OCI-LY3 (cell line): ENCODE data around the gene GRM2.

Experiments
- H2AFZ ChIP-seq: fragments of 200-600, 300-600 bp; shearing (Covaris generic); 2 replicates; pipeline ENCODE4 v1.6.0; 2014; ENCODE audit warnings: antibody characterized with exemption, low read depth, low read length
- H3K27ac ChIP-seq: fragments of 200-600, 300-600 bp; sonication (generic); 2 replicates; pipeline ENCODE4 v1.5.1; 2014; ENCODE audit warnings: mild to moderate bottlenecking, low read length, moderate library complexity, mixed read lengths
- H3K27me3 ChIP-seq: fragments of 200-600, 300-600 bp; sonication (generic); 2 replicates; pipeline ENCODE4 v1.6.1; 2014; ENCODE audit warnings: low read depth, low read length, mixed read lengths
- H3K36me3 ChIP-seq: fragments of 200-600, 300-600 bp; sonication (generic); replicated peaks from 2 replicates; pipeline ENCODE3; 2014; ENCODE audit warnings: low read depth, low read length, mixed read lengths
- H3K4me1 ChIP-seq: fragments of 300-600, 200-600 bp; sonication (generic); 2 replicates; pipeline ENCODE4 v1.6.1; 2014; ENCODE audit warnings: low read length, mixed read lengths
- H3K4me2 ChIP-seq: fragments of 200-600, 300-600 bp; sonication (generic); 2 replicates; pipeline ENCODE4 v1.6.1; 2014; ENCODE audit warnings: low read length, mixed read lengths
- H3K4me3 ChIP-seq: fragments of 300-600, 200-600 bp; sonication (generic); 2 replicates; pipeline ENCODE4 v1.5.1; 2014; ENCODE audit warnings: antibody characterized with exemption, mild to moderate bottlenecking, low read length, moderate library complexity
- H3K79me2 ChIP-seq: fragments of 300-600, 200-600 bp; shearing (Covaris generic); 2 replicates; pipeline ENCODE4 v1.6.1; 2014; ENCODE audit warnings: mild to moderate bottlenecking, low read length, mixed read lengths
- H3K9ac ChIP-seq: fragments of 300-600, 200-600 bp; shearing (Covaris generic); 2 replicates; pipeline ENCODE4 v1.6.0; 2014; ENCODE audit warnings: mild to moderate bottlenecking, low read length, moderate library complexity
- H3K9me3 ChIP-seq: fragments of 200-600, 300-600 bp; shearing (Covaris generic); 2 replicates; pipeline ENCODE4 v1.6.1; 2014; ENCODE audit warnings: low read length, mixed read lengths; ENCODE audit not compliant: insufficient read depth
- H4K20me1 ChIP-seq: fragments of 200-600, 300-600 bp; sonication (generic); 2 replicates; pipeline ENCODE4 v1.6.1; 2016; ENCODE audit warnings: low read length, mixed read lengths; ENCODE audit not compliant: insufficient read depth
- EZH2phosphoT487 ChIP-seq: fragments of 200-600 bp; shearing (Covaris generic); IDR thresholded peaks from 2 replicates; pipeline ENCODE4 v1.6.1; 2018; ENCODE audit warnings: antibody characterized with exemption, mixed run types, low read depth
- TF ChIP-seq, protein P1 (sequence below): fragments of 200-600, 300-600 bp; sonication (generic); IDR thresholded peaks from 2 replicates; pipeline ENCODE4 v1.5.1; 2014; ENCODE audit warnings: antibody characterized with exemption, low read length, low read depth

GRM2 gene

DNA sequence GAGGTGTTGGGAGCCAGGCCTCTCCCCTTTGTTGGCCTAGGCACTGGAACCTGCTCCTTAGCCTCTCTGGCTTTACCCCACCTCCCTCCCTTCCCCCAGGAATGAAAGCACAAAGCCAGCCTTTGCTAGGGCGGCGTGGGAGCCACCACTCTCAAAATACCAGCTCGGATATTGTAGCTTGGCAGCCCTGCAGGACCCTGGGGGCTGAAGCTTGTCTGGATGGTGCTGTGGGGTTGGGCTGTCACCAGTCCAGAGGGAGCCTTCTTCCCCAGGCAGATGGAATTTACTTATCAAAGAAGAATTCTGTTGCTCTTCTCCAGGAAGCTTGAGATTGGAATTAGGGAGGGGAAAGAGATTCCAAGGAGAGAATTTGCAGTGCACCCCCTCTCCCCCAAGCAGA, 14.9 kb upstream of the GRM2 start:
- no peak overlapping the region for H3K4me3 ChIP-seq
- H4K20me1 ChIP-seq = peaks cover 11% of the 10 kb centered on the region; the same call in 1 of the 2 replicates
- H3K4me2 ChIP-seq = no peak overlapping the region
- peaks cover 29% of the 10 kb centered on the region for H3K36me3 ChIP-seq
- H3K27ac ChIP-seq = no peak overlapping the region
- TF ChIP-seq, protein P1, sequence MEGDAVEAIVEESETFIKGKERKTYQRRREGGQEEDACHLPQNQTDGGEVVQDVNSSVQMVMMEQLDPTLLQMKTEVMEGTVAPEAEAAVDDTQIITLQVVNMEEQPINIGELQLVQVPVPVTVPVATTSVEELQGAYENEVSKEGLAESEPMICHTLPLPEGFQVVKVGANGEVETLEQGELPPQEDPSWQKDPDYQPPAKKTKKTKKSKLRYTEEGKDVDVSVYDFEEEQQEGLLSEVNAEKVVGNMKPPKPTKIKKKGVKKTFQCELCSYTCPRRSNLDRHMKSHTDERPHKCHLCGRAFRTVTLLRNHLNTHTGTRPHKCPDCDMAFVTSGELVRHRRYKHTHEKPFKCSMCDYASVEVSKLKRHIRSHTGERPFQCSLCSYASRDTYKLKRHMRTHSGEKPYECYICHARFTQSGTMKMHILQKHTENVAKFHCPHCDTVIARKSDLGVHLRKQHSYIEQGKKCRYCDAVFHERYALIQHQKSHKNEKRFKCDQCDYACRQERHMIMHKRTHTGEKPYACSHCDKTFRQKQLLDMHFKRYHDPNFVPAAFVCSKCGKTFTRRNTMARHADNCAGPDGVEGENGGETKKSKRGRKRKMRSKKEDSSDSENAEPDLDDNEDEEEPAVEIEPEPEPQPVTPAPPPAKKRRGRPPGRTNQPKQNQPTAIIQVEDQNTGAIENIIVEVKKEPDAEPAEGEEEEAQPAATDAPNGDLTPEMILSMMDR = no peak
- TF ChIP-seq EZH2phosphoT487 = no peak
- no peak overlapping the region for H3K9ac ChIP-seq
- no peak overlapping the region for H2AFZ ChIP-seq
- no peaks in the 10 kb centered on the region for H3K4me1 ChIP-seq
- H3K27me3 ChIP-seq = no peaks in the 10 kb centered on the region
- no peaks in the 10 kb centered on the region for H3K9me3 ChIP-seq
- H3K79me2 ChIP-seq = no peaks in the 10 kb centered on the region

DNA sequence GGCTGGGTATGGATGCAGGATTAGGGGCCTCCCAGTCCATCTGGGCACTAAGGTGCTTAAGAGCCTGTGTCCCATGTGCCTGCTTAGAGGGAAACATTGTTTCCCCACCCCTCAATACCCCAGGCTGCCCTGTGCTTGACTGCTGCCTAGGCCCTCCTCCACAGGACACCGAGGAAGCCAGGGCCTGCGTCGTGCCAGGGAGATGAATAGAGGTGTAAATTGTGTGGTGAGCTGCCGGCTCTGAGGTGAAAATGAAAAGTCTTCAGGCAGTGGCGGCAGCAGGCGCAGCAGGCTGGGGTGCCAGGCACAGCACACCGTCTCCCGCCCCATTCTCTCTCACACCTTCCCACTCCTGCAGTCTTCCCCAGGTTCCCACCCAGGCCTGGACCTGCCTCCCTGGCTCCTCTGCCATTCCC, 13.9 kb upstream of the GRM2 start:
- no peak overlapping the region for H3K4me2 ChIP-seq
- H3K4me1 ChIP-seq = no peaks in the 10 kb centered on the region
- no peaks in the 10 kb centered on the region for H3K79me2 ChIP-seq
- H3K9ac ChIP-seq = no peak overlapping the region
- no peaks in the 10 kb centered on the region for H3K27me3 ChIP-seq
- H3K27ac ChIP-seq = no peak overlapping the region
- no peaks in the 10 kb centered on the region for H3K9me3 ChIP-seq
- no peak for TF ChIP-seq EZH2phosphoT487
- TF ChIP-seq, protein P1 = no peak
- no peak overlapping the region for H2AFZ ChIP-seq
- peaks cover 30% of the 10 kb centered on the region for H3K36me3 ChIP-seq
- peaks cover 14% of the 10 kb centered on the region for H4K20me1 ChIP-seq
- H3K4me3 ChIP-seq = no peak overlapping the region

GRCh38 chr3:51696954-51697353, 9.9 kb upstream of the GRM2 start:
- Histone ChIP-seq H3K36me3 (peaks cover 24% of the 10 kb centered on the region), H3K27ac (no peak overlapping the region), H3K4me3 (no peak overlapping the region), H3K9ac (no peak overlapping the region), H3K79me2 (no peaks in the 10 kb centered on the region), H3K4me1 (no peaks in the 10 kb centered on the region), H2AFZ (no peak overlapping the region), H3K9me3 (no peaks in the 10 kb centered on the region), H3K4me2 (no peak overlapping the region), H3K27me3 (no peaks in the 10 kb centered on the region), H4K20me1 (peaks cover 14% of the 10 kb centered on the region)
- TF ChIP-seq EZH2phosphoT487 = no peak
- TF ChIP-seq, protein P1 = no peak

GRCh38 chr3:51698209-51698608, 8.7 kb upstream of the GRM2 start:
- Histone ChIP-seq H3K4me2 (no peak overlapping the region), H3K9me3 (no peaks in the 10 kb centered on the region), H3K27ac (no peak overlapping the region), H3K36me3 (peaks cover 25% of the 10 kb centered on the region), H3K9ac (no peak overlapping the region), H3K27me3 (no peaks in the 10 kb centered on the region), H3K4me3 (no peak overlapping the region), H2AFZ (no peak overlapping the region), H3K79me2 (no peaks in the 10 kb centered on the region), H4K20me1 (peaks cover 13% of the 10 kb centered on the region), H3K4me1 (no peaks in the 10 kb centered on the region)
- TF ChIP-seq, protein P1 = no peak
- no peak for TF ChIP-seq EZH2phosphoT487
